ENCODE measurements around the gene MAP4K4. TPM values are rescaled to one million over a fixed set of nuclear protein-coding genes. Genes with fewer than 3 reads are reported as not detected.

Gene MAP4K4
- total and polyA plus RNA-seq, 2 of the 4 experiments (the other 2 are of a cell fraction) = 89.4 to 124 TPM

GRCh38 chr2:101675512-101675911 lies 22.0 kb upstream of the MAP4K4 start:
- ATAC-seq (ENCODE audit: low read depth) = no peak
- no peak overlapping the region for H4K8ac ChIP-seq (ENCODE audit: low read depth in 2 of 2, low read length in 2 of 2)
- no peak overlapping the region for H2AK5ac ChIP-seq (ENCODE audit: low read depth, low read length)
- DNase-seq = no peak
- H2BK5ac ChIP-seq (ENCODE audit: low read depth, low read length, poor library complexity, severe bottlenecking) = no peak overlapping the region
- POLR2A ChIA-PET (ENCODE audit: unreplicated experiment) = no interaction called here
- in situ Hi-C loops (cut with MboI; ENCODE audit: low sequenced_read_pairs) = loop anchor here (25.0 kb wide), 1 partner anchor 163 kb away; no protein-coding TSS in a partner anchor
- H2BK120ac ChIP-seq (ENCODE audit: low read depth, low read length) = no peak overlapping the region
- no peak overlapping the region for H2AFZ ChIP-seq (replicated peaks; ENCODE audit: low read length, poor library complexity)
- intact Hi-C loops (cut with micrococcal nuclease) = no loop called here
- no peaks in the 10 kb centered on the region for H3K79me1 ChIP-seq (ENCODE audit: low read depth in 1 of 2, low read length in 2 of 2)
- BruUV-seq (replicated peaks) = no TSS peak
- no peak overlapping the region for H4K5ac ChIP-seq (ENCODE audit: low read depth, low read length)
- H3K9ac ChIP-seq (ENCODE audit: low read depth, low read length) = no peak overlapping the region
- no peak overlapping the region for H3K18ac ChIP-seq (ENCODE audit: low read depth, low read length)
- H3K36me3 ChIP-seq (ENCODE audit: control insufficient read depth, insufficient read depth, low read length) = no peaks in the 10 kb centered on the region
- no peaks in the 10 kb centered on the region for H4K20me1 ChIP-seq (ENCODE audit: insufficient read depth, low read length)
- WGBS, 2 experiments (ENCODE audit: extremely low coverage in 2 of 2, insufficient read length in 1 of 2) = no CpG with 5 or more reads among the region's 2 CpGs
- H2AK9ac ChIP-seq (replicated peaks; ENCODE audit: low read depth, low read length, poor library complexity) = no peak overlapping the region
- no peak overlapping the region for H3K4me2 ChIP-seq (ENCODE audit: low read depth, low read length)
- H4K91ac ChIP-seq (ENCODE audit: insufficient read depth, low read depth, low read length) = no peak overlapping the region
- H3K4ac ChIP-seq (ENCODE audit: low read depth, low read length) = no peak overlapping the region
- no peaks in the 10 kb centered on the region; the same call in 1 of the 2 replicates for H3K27me3 ChIP-seq (ENCODE audit: control insufficient read depth, insufficient read depth, low read length)
- no peak overlapping the region for H3K56ac ChIP-seq (ENCODE audit: extremely low read depth, insufficient read depth, low read length)
- H3K23ac ChIP-seq (ENCODE audit: low read depth, low read length) = no peak overlapping the region
- H3K4me3 ChIP-seq (ENCODE audit: insufficient read depth, low read depth, low read length) = no peak overlapping the region
- CTCF ChIA-PET = no interaction called here
- no peak overlapping the region for H2BK15ac ChIP-seq (ENCODE audit: low read depth, low read length)
- no peak for TF ChIP-seq RFX5 (IDR thresholded peaks at IDR 0.05; ENCODE audit: low read depth, low read length)
- no peak for TF ChIP-seq MXI1 (IDR thresholded peaks at IDR 0.05; ENCODE audit: borderline replicate concordance, low read depth, low read length)
- no peak for TF ChIP-seq MAZ (IDR thresholded peaks at IDR 0.05; ENCODE audit: borderline replicate concordance, low read depth, low read length)
- TF ChIP-seq FOS (IDR thresholded peaks at IDR 0.05; ENCODE audit: low read depth, low read length) = no peak
- TF ChIP-seq, protein P1, sequence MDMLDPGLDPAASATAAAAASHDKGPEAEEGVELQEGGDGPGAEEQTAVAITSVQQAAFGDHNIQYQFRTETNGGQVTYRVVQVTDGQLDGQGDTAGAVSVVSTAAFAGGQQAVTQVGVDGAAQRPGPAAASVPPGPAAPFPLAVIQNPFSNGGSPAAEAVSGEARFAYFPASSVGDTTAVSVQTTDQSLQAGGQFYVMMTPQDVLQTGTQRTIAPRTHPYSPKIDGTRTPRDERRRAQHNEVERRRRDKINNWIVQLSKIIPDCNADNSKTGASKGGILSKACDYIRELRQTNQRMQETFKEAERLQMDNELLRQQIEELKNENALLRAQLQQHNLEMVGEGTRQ (IDR thresholded peaks at IDR 0.05; ENCODE audit: low read depth, low read length) = no peak
- no peak for TF ChIP-seq BHLHE40 (IDR thresholded peaks at IDR 0.05; ENCODE audit: low read depth, low read length)
- no peak for TF ChIP-seq POLR2A (IDR thresholded peaks at IDR 0.05; ENCODE audit: low read depth, low read length)
- TF ChIP-seq, protein P2, sequence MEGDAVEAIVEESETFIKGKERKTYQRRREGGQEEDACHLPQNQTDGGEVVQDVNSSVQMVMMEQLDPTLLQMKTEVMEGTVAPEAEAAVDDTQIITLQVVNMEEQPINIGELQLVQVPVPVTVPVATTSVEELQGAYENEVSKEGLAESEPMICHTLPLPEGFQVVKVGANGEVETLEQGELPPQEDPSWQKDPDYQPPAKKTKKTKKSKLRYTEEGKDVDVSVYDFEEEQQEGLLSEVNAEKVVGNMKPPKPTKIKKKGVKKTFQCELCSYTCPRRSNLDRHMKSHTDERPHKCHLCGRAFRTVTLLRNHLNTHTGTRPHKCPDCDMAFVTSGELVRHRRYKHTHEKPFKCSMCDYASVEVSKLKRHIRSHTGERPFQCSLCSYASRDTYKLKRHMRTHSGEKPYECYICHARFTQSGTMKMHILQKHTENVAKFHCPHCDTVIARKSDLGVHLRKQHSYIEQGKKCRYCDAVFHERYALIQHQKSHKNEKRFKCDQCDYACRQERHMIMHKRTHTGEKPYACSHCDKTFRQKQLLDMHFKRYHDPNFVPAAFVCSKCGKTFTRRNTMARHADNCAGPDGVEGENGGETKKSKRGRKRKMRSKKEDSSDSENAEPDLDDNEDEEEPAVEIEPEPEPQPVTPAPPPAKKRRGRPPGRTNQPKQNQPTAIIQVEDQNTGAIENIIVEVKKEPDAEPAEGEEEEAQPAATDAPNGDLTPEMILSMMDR (conservative IDR thresholded peaks at IDR 0.05; ENCODE audit: low read depth, low read length) = no peak
- no peak for TF ChIP-seq MAFK (IDR thresholded peaks at IDR 0.05; ENCODE audit: low read depth, low read length)
- no peak for TF ChIP-seq CEBPB (IDR thresholded peaks at IDR 0.05; ENCODE audit: low read depth, low read length)
- TF ChIP-seq RAD21 (IDR thresholded peaks at IDR 0.05; ENCODE audit: low read length) = no peak
- TF ChIP-seq, protein P3, sequence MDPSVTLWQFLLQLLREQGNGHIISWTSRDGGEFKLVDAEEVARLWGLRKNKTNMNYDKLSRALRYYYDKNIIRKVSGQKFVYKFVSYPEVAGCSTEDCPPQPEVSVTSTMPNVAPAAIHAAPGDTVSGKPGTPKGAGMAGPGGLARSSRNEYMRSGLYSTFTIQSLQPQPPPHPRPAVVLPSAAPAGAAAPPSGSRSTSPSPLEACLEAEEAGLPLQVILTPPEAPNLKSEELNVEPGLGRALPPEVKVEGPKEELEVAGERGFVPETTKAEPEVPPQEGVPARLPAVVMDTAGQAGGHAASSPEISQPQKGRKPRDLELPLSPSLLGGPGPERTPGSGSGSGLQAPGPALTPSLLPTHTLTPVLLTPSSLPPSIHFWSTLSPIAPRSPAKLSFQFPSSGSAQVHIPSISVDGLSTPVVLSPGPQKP (IDR thresholded peaks at IDR 0.05; ENCODE audit: borderline replicate concordance, low read depth, low read length) = no peak
- no peak for TF ChIP-seq RCOR1 (IDR thresholded peaks at IDR 0.05; ENCODE audit: insufficient replicate concordance, low read length)
- TF ChIP-seq SMC3 (IDR thresholded peaks at IDR 0.05; ENCODE audit: low read depth, low read length) = no peak
- TF ChIP-seq CHD1 (IDR thresholded peaks at IDR 0.05; ENCODE audit: low read depth, low read length) = no peak
- TF ChIP-seq NFE2L2 (IDR thresholded peaks at IDR 0.05; ENCODE audit: low read depth, low read length) = no peak
- no peaks in the 10 kb centered on the region for H3K9me1 ChIP-seq (ENCODE audit: insufficient read depth, low read length)
- H2BK20ac ChIP-seq (ENCODE audit: low read depth, low read length) = no peak overlapping the region
- dilution Hi-C loops (cut with HindIII; ENCODE audit: low sequenced_read_pairs, unreplicated experiment) = no loop called here
- H3K14ac ChIP-seq (replicated peaks; ENCODE audit: low read depth, low read length) = no peak overlapping the region
- no peak overlapping the region for H3K27ac ChIP-seq (ENCODE audit: insufficient read depth, low read length)
- no peaks in the 10 kb centered on the region for H3K9me3 ChIP-seq (ENCODE audit: control insufficient read depth, insufficient read depth, low read length)
- no peaks in the 10 kb centered on the region; the same call in 1 of the 2 replicates for H3K4me1 ChIP-seq (ENCODE audit: control insufficient read depth, insufficient read depth, low read length)
